ENCODE measurements around the gene LNP1.

- no peak for TF ChIP-seq POLR2A (IDR thresholded peaks at IDR 0.05)
- no peak for TF ChIP-seq CTCF (IDR thresholded peaks at IDR 0.05)
These were observed 37.3 kb downstream of the LNP1 start for GRCh38 chr3:100438623-100438974.

All from Peyer's patch (tissue), 4 donors.